ENCODE data around the gene ANO2.

ANO2 gene

GRCh38 chr12:5520831-5521230 is 424.2 kb downstream of the ANO2 start:
- no peaks in the 10 kb centered on the region for H3K36me3 ChIP-seq (ENCODE audit: insufficient read depth, low read length)
- no peak overlapping the region for H3K27ac ChIP-seq (ENCODE audit: low read depth, low read length)
- H3K9me3 ChIP-seq (ENCODE audit: insufficient read depth, low read depth, low read length), result no peaks in the 10 kb centered on the region
- peaks cover 14% of the 10 kb centered on the region for H3K4me1 ChIP-seq (ENCODE audit: insufficient read depth, low read length)
- 94% methylated on average over 5 of the region's 5 CpGs for WGBS
- H3K9ac ChIP-seq (ENCODE audit: low read depth, low read length), result no peak overlapping the region
- no peak overlapping the region for H3K4me3 ChIP-seq (ENCODE audit: low read length)
- no peaks in the 10 kb centered on the region for H3K27me3 ChIP-seq (ENCODE audit: insufficient read depth, low read length)

GRCh38 chr12:5520037-5520436 is 425.0 kb downstream of the ANO2 start:
- Histone ChIP-seq H3K9ac (ENCODE audit: low read depth, low read length) (no peak overlapping the region), H3K4me1 (ENCODE audit: insufficient read depth, low read length) (peaks cover 14% of the 10 kb centered on the region), H3K9me3 (ENCODE audit: insufficient read depth, low read depth, low read length) (no peaks in the 10 kb centered on the region), H3K27ac (ENCODE audit: low read depth, low read length) (no peak overlapping the region), H3K27me3 (ENCODE audit: insufficient read depth, low read length) (no peaks in the 10 kb centered on the region), H3K36me3 (ENCODE audit: insufficient read depth, low read length) (no peaks in the 10 kb centered on the region), H3K4me3 (ENCODE audit: low read length) (no peak overlapping the region)
- WGBS, result 90% methylated on average over 4 of the region's 4 CpGs

- no peak overlapping the region for H3K9ac ChIP-seq (ENCODE audit: low read depth, low read length)
- no peak overlapping the region for H3K4me3 ChIP-seq (ENCODE audit: low read length)
- H3K36me3 ChIP-seq (ENCODE audit: insufficient read depth, low read length), result no peaks in the 10 kb centered on the region
- no peaks in the 10 kb centered on the region for H3K9me3 ChIP-seq (ENCODE audit: insufficient read depth, low read depth, low read length)
- no peak overlapping the region for H3K27ac ChIP-seq (ENCODE audit: low read depth, low read length)
- 57% methylated on average over 8 of the region's 8 CpGs for WGBS
- peaks cover 14% of the 10 kb centered on the region for H3K4me1 ChIP-seq (ENCODE audit: insufficient read depth, low read length)
- H3K27me3 ChIP-seq (ENCODE audit: insufficient read depth, low read length), result no peaks in the 10 kb centered on the region
Measured at GRCh38 chr12:5518584-5519365, 426.3 kb downstream of the ANO2 start.

- Histone ChIP-seq H3K9ac (ENCODE audit: low read depth, low read length) (no peak overlapping the region), H3K4me3 (ENCODE audit: low read length) (no peak overlapping the region), H3K27ac (ENCODE audit: low read depth, low read length) (no peak overlapping the region), H3K27me3 (ENCODE audit: insufficient read depth, low read length) (no peaks in the 10 kb centered on the region), H3K9me3 (ENCODE audit: insufficient read depth, low read depth, low read length) (no peaks in the 10 kb centered on the region), H3K4me1 (ENCODE audit: insufficient read depth, low read length) (peaks cover 14% of the 10 kb centered on the region), H3K36me3 (ENCODE audit: insufficient read depth, low read length) (no peaks in the 10 kb centered on the region)
- WGBS, result 80% methylated on average over 8 of the region's 8 CpGs
Measured at GRCh38 chr12:5516371-5517241, 428.5 kb downstream of the ANO2 start.

GRCh38 chr12:5515458-5515857 is 429.6 kb downstream of the ANO2 start:
- H3K27ac ChIP-seq (ENCODE audit: low read depth, low read length), result no peak overlapping the region
- peaks cover 14% of the 10 kb centered on the region for H3K4me1 ChIP-seq (ENCODE audit: insufficient read depth, low read length)
- no peaks in the 10 kb centered on the region for H3K27me3 ChIP-seq (ENCODE audit: insufficient read depth, low read length)
- H3K4me3 ChIP-seq (ENCODE audit: low read length), result no peak overlapping the region
- no peaks in the 10 kb centered on the region for H3K36me3 ChIP-seq (ENCODE audit: insufficient read depth, low read length)
- no peak overlapping the region for H3K9ac ChIP-seq (ENCODE audit: low read depth, low read length)
- H3K9me3 ChIP-seq (ENCODE audit: insufficient read depth, low read depth, low read length), result no peaks in the 10 kb centered on the region
- WGBS, result 95% methylated on average over 1 of the region's 1 CpG

GRCh38 chr12:5514545-5514944 is 430.5 kb downstream of the ANO2 start:
- no peaks in the 10 kb centered on the region for H3K9me3 ChIP-seq (ENCODE audit: insufficient read depth, low read depth, low read length)
- no peak overlapping the region for H3K27ac ChIP-seq (ENCODE audit: low read depth, low read length)
- H3K36me3 ChIP-seq (ENCODE audit: insufficient read depth, low read length), result no peaks in the 10 kb centered on the region
- H3K4me3 ChIP-seq (ENCODE audit: low read length), result no peak overlapping the region
- H3K4me1 ChIP-seq (ENCODE audit: insufficient read depth, low read length), result peaks cover 14% of the 10 kb centered on the region
- 93% methylated on average over 4 of the region's 4 CpGs for WGBS
- H3K27me3 ChIP-seq (ENCODE audit: insufficient read depth, low read length), result no peaks in the 10 kb centered on the region
- H3K9ac ChIP-seq (ENCODE audit: low read depth, low read length), result no peak overlapping the region

GRCh38 chr12:5514016-5514415 is 431.0 kb downstream of the ANO2 start:
- Histone ChIP-seq H3K4me1 (ENCODE audit: insufficient read depth, low read length) (peaks cover 14% of the 10 kb centered on the region), H3K9ac (ENCODE audit: low read depth, low read length) (no peak overlapping the region), H3K27ac (ENCODE audit: low read depth, low read length) (no peak overlapping the region), H3K9me3 (ENCODE audit: insufficient read depth, low read depth, low read length) (no peaks in the 10 kb centered on the region), H3K27me3 (ENCODE audit: insufficient read depth, low read length) (no peaks in the 10 kb centered on the region), H3K36me3 (ENCODE audit: insufficient read depth, low read length) (no peaks in the 10 kb centered on the region), H3K4me3 (ENCODE audit: low read length) (no peak overlapping the region)
- 94% methylated on average over 6 of the region's 6 CpGs for WGBS

- H3K4me1 ChIP-seq (ENCODE audit: insufficient read depth, low read length), result peaks cover 10% of the 10 kb centered on the region
- no peaks in the 10 kb centered on the region for H3K9me3 ChIP-seq (ENCODE audit: insufficient read depth, low read depth, low read length)
- 97% methylated on average over 4 of the region's 4 CpGs for WGBS
- no peaks in the 10 kb centered on the region for H3K27me3 ChIP-seq (ENCODE audit: insufficient read depth, low read length)
- no peak overlapping the region for H3K4me3 ChIP-seq (ENCODE audit: low read length)
- no peaks in the 10 kb centered on the region for H3K36me3 ChIP-seq (ENCODE audit: insufficient read depth, low read length)
- no peak overlapping the region for H3K9ac ChIP-seq (ENCODE audit: low read depth, low read length)
- H3K27ac ChIP-seq (ENCODE audit: low read depth, low read length), result no peak overlapping the region
Measured at GRCh38 chr12:5513406-5513805, 431.7 kb downstream of the ANO2 start.

All from HUES64 (cell line).